ENCODE data around the gene OASL.
"Not testable (repeated sequence)": the region's sequence is repeated elsewhere in the genome, so short reads cannot be mapped to it uniquely, and the experiment has no call there.

OASL gene

GRCh38 chr12:121072147-121072546 lies 33.1 kb upstream of the OASL start:
- no peaks in the 10 kb centered on the region for H3K27me3 ChIP-seq (ENCODE audit: insufficient read depth, low read length, poor library complexity, severe bottlenecking)
- H3K79me2 ChIP-seq (ENCODE audit: insufficient read depth, low read length), result no peaks in the 10 kb centered on the region
- no peak for TF ChIP-seq CTCF (conservative IDR thresholded peaks at IDR 0.05; ENCODE audit: low read length)
- TF ChIP-seq EZH2phosphoT487 (IDR thresholded peaks at IDR 0.05; ENCODE audit: borderline replicate concordance), result no peak
- no peaks in the 10 kb centered on the region for H3F3A ChIP-seq (ENCODE audit: low read depth)
- H3K9me3 ChIP-seq (ENCODE audit: insufficient read depth, low read depth, low read length), result 0 out of 2 replicates have a peak, but pooled peaks cover 4% of the 10 kb centered on the region
- no peaks in the 10 kb centered on the region for H3K36me3 ChIP-seq (ENCODE audit: insufficient read depth, low read length)
- H3K4me1 ChIP-seq (ENCODE audit: insufficient read depth, low read length, poor library complexity, severe bottlenecking), result no peaks in the 10 kb centered on the region
- H3K9ac ChIP-seq (ENCODE audit: low read depth, low read length, poor library complexity, severe bottlenecking), result no peak overlapping the region
- no peaks in the 10 kb centered on the region for H3K9me2 ChIP-seq (replicated peaks; ENCODE audit: low read depth, low read length)
- no peak overlapping the region for H3K4me2 ChIP-seq (ENCODE audit: low read depth, low read length, poor library complexity, severe bottlenecking)
- H4K20me1 ChIP-seq (ENCODE audit: insufficient read depth, low read length, poor library complexity, severe bottlenecking), result no peaks in the 10 kb centered on the region
- H3K4me3 ChIP-seq (ENCODE audit: low read length, poor library complexity, severe bottlenecking), result no peak overlapping the region
- no peak overlapping the region for H2AFZ ChIP-seq (ENCODE audit: low read length)

- Histone ChIP-seq H3K4me1 (ENCODE audit: insufficient read depth, low read length, poor library complexity, severe bottlenecking) (peaks cover 3% of the 10 kb centered on the region), H3K9ac (ENCODE audit: low read depth, low read length, poor library complexity, severe bottlenecking) (no peak overlapping the region), H3K79me2 (ENCODE audit: insufficient read depth, low read length) (no peaks in the 10 kb centered on the region), H3K4me2 (ENCODE audit: low read depth, low read length, poor library complexity, severe bottlenecking) (no peak overlapping the region), H3K4me3 (ENCODE audit: low read length, poor library complexity, severe bottlenecking) (no peak overlapping the region), H3K9me2 (replicated peaks; ENCODE audit: low read depth, low read length) (no peaks in the 10 kb centered on the region), H3K36me3 (ENCODE audit: insufficient read depth, low read length) (no peaks in the 10 kb centered on the region), H4K20me1 (ENCODE audit: insufficient read depth, low read length, poor library complexity, severe bottlenecking) (no peaks in the 10 kb centered on the region), H3K9me3 (ENCODE audit: insufficient read depth, low read depth, low read length) (0 out of 2 replicates have a peak, but pooled peaks cover 4% of the 10 kb centered on the region), H2AFZ (ENCODE audit: low read length) (no peak overlapping the region), H3K27me3 (ENCODE audit: insufficient read depth, low read length, poor library complexity, severe bottlenecking) (no peaks in the 10 kb centered on the region), H3F3A (ENCODE audit: low read depth) (no peaks in the 10 kb centered on the region)
- TF ChIP-seq CTCF (conservative IDR thresholded peaks at IDR 0.05; ENCODE audit: low read length) (no peak), EZH2phosphoT487 (IDR thresholded peaks at IDR 0.05; ENCODE audit: borderline replicate concordance) (no peak)
Observed at GRCh38 chr12:121069206-121069605, 30.2 kb upstream of the OASL start.

- H3K9me3 ChIP-seq (ENCODE audit: insufficient read depth, low read depth, low read length), result no peaks in the 10 kb centered on the region
- no peak overlapping the region for H3K4me2 ChIP-seq (ENCODE audit: low read depth, low read length, poor library complexity, severe bottlenecking)
- no peak overlapping the region for H2AFZ ChIP-seq (ENCODE audit: low read length)
- H3K79me2 ChIP-seq (ENCODE audit: insufficient read depth, low read length), result no peaks in the 10 kb centered on the region
- H3K27me3 ChIP-seq (ENCODE audit: insufficient read depth, low read length, poor library complexity, severe bottlenecking), result no peaks in the 10 kb centered on the region
- H3K4me3 ChIP-seq (ENCODE audit: low read length, poor library complexity, severe bottlenecking), result no peak overlapping the region
- no peak for TF ChIP-seq EZH2phosphoT487 (IDR thresholded peaks at IDR 0.05; ENCODE audit: borderline replicate concordance)
- no peak for TF ChIP-seq CTCF (conservative IDR thresholded peaks at IDR 0.05; ENCODE audit: low read length)
- no peaks in the 10 kb centered on the region for H3K9me2 ChIP-seq (replicated peaks; ENCODE audit: low read depth, low read length)
- no peaks in the 10 kb centered on the region for H4K20me1 ChIP-seq (ENCODE audit: insufficient read depth, low read length, poor library complexity, severe bottlenecking)
- peaks cover 5% of the 10 kb centered on the region for H3K4me1 ChIP-seq (ENCODE audit: insufficient read depth, low read length, poor library complexity, severe bottlenecking)
- no peak overlapping the region for H3K9ac ChIP-seq (ENCODE audit: low read depth, low read length, poor library complexity, severe bottlenecking)
- H3K36me3 ChIP-seq (ENCODE audit: insufficient read depth, low read length), result no peaks in the 10 kb centered on the region
- no peaks in the 10 kb centered on the region for H3F3A ChIP-seq (ENCODE audit: low read depth)
Observed at GRCh38 chr12:121065345-121065744, 26.3 kb upstream of the OASL start.

- H3K9ac ChIP-seq (ENCODE audit: low read depth, low read length, poor library complexity, severe bottlenecking); H3K9me2 ChIP-seq (replicated peaks; ENCODE audit: low read depth, low read length); H4K20me1 ChIP-seq (ENCODE audit: insufficient read depth, low read length, poor library complexity, severe bottlenecking); H3K4me2 ChIP-seq (ENCODE audit: low read depth, low read length, poor library complexity, severe bottlenecking); H3K9me3 ChIP-seq (ENCODE audit: insufficient read depth, low read depth, low read length); H3K4me1 ChIP-seq (ENCODE audit: insufficient read depth, low read length, poor library complexity, severe bottlenecking); H2AFZ ChIP-seq (ENCODE audit: low read length); H3K4me3 ChIP-seq (ENCODE audit: low read length, poor library complexity, severe bottlenecking); H3F3A ChIP-seq (ENCODE audit: low read depth); H3K36me3 ChIP-seq (ENCODE audit: insufficient read depth, low read length); H3K79me2 ChIP-seq (ENCODE audit: insufficient read depth, low read length); H3K27me3 ChIP-seq (ENCODE audit: insufficient read depth, low read length, poor library complexity, severe bottlenecking): not testable (repeated sequence)
Observed at GRCh38 chr12:121064586-121064985, 25.5 kb upstream of the OASL start.
